ENCODE data around the gene ULK1.

GRCh38 chr12:131903270-131904255 lies 9.1 kb downstream of the ULK1 start:
- TF ChIP-seq CTCF (IDR thresholded peaks at IDR 0.05) (no peak), POLR2AphosphoS5 (IDR thresholded peaks at IDR 0.05) (no peak), EP300 (IDR thresholded peaks at IDR 0.05) (no peak)
